Progenitor cell of endocrine pancreas (in vitro differentiated cells): ENCODE data around the gene ALAS1. TPM values are rescaled to one million over a fixed set of nuclear protein-coding genes. Genes with fewer than 3 reads are reported as not detected.

ENCODE experiments used
- DNase-seq: peaks from one replicate; pipeline ENCODE4 v3.0.0; 2021; ENCODE audit warnings: low spot score; ENCODE audit not compliant: unreplicated experiment
- H3K27ac Mint-ChIP-seq: 2 replicates; pipeline ENCODE4 v1.8.0; 2021; ENCODE audit warnings: mild to moderate bottlenecking, moderate library complexity, mixed read lengths
- H3K27me3 Mint-ChIP-seq: 2 replicates; pipeline ENCODE4 v1.8.0; 2021; ENCODE audit warnings: mixed read lengths
- H3K36me3 Mint-ChIP-seq: 2 replicates; pipeline ENCODE4 v1.8.0; 2022; ENCODE audit warnings: mixed read lengths; ENCODE audit not compliant: insufficient read depth
- H3K4me1 Mint-ChIP-seq: 2 replicates; pipeline ENCODE4 v1.8.0; 2021; ENCODE audit warnings: low read depth, mixed read lengths
- H3K4me3 Mint-ChIP-seq: 2 replicates; pipeline ENCODE4 v1.8.0; 2021; ENCODE audit warnings: low read depth, mild to moderate bottlenecking, moderate library complexity, mixed read lengths
- H3K9me3 Mint-ChIP-seq: 2 replicates; pipeline ENCODE4 v1.8.0; 2021; ENCODE audit warnings: low read depth, mixed read lengths
- CTCF ChIP-seq: fragments of 200-600 bp; sonication (generic); IDR thresholded peaks from one replicate; pipeline ENCODE4 v1.5.0; 2021; ENCODE audit warnings: antibody characterized with exemption, mild to moderate bottlenecking; ENCODE audit not compliant: unreplicated experiment
- total RNA-seq: library from RNA; stranded (reverse); gene quantifications from 2 replicates; pipeline ENCODE4 v1.2.1, GENCODE V29; 2021

ALAS1 gene
- total RNA-seq, 1 donor from 2014 or later = 32.2 TPM

GRCh38 chr3:52253314-52254304 lies 55.6 kb downstream of the ALAS1 start:
- H3K4me1 Mint-ChIP-seq = peaks cover 7% of the 10 kb centered on the region
- no peak overlapping the region for H3K4me3 Mint-ChIP-seq
- H3K36me3 Mint-ChIP-seq = peaks cover 26% of the 10 kb centered on the region
- TF ChIP-seq CTCF = no peak
- no peaks in the 10 kb centered on the region for H3K27me3 Mint-ChIP-seq
- no peak overlapping the region for H3K27ac Mint-ChIP-seq
- no peaks in the 10 kb centered on the region for H3K9me3 Mint-ChIP-seq
- no peak for DNase-seq

- no peak for TF ChIP-seq CTCF
- peaks cover 34% of the 10 kb centered on the region for H3K36me3 Mint-ChIP-seq
- H3K4me3 Mint-ChIP-seq = no peak overlapping the region
- no peaks in the 10 kb centered on the region for H3K27me3 Mint-ChIP-seq
- H3K27ac Mint-ChIP-seq = no peak overlapping the region
- peaks cover 10% of the 10 kb centered on the region for H3K4me1 Mint-ChIP-seq
- DNase-seq = no peak
- no peaks in the 10 kb centered on the region for H3K9me3 Mint-ChIP-seq
Measured at GRCh38 chr3:52254608-52255007, 56.6 kb downstream of the ALAS1 start.

- Mint-ChIP-seq H3K4me3 (no peak overlapping the region), H3K4me1 (peaks cover 10% of the 10 kb centered on the region), H3K27ac (no peak overlapping the region), H3K36me3 (peaks cover 39% of the 10 kb centered on the region), H3K27me3 (no peaks in the 10 kb centered on the region), H3K9me3 (no peaks in the 10 kb centered on the region)
- no peak for TF ChIP-seq CTCF
- no peak for DNase-seq
Measured at GRCh38 chr3:52256159-52256558, 58.2 kb downstream of the ALAS1 start.

- Mint-ChIP-seq H3K4me1 (peaks cover 10% of the 10 kb centered on the region), H3K4me3 (no peak overlapping the region), H3K9me3 (no peaks in the 10 kb centered on the region), H3K27ac (no peak overlapping the region), H3K27me3 (no peaks in the 10 kb centered on the region), H3K36me3 (peaks cover 40% of the 10 kb centered on the region)
- DNase-seq = no peak
- TF ChIP-seq CTCF = no peak
Measured at GRCh38 chr3:52256622-52257021, 58.7 kb downstream of the ALAS1 start.

- Mint-ChIP-seq H3K36me3 (peaks cover 40% of the 10 kb centered on the region), H3K4me1 (peaks cover 10% of the 10 kb centered on the region), H3K27ac (peak overlapping the region; percentile 31), H3K4me3 (no peak overlapping the region), H3K9me3 (no peaks in the 10 kb centered on the region), H3K27me3 (no peaks in the 10 kb centered on the region)
- TF ChIP-seq CTCF = no peak
- DNase-seq = no peak
Measured at GRCh38 chr3:52257911-52258310, 60.0 kb downstream of the ALAS1 start.
